ENCODE data around the gene NR1H2.
"Not testable (repeated sequence)": the region's sequence is repeated elsewhere in the genome, so short reads cannot be mapped to it uniquely, and the experiment has no call there.

Gene NR1H2

GRCh38 chr19:50384685-50385535, 8.7 kb downstream of the NR1H2 start:
- no peak for TF ChIP-seq CTCF (IDR thresholded peaks at IDR 0.05; ENCODE audit: insufficient read depth, low read depth, low read length, missing control alignments)
- DNase-seq (ENCODE audit: low read depth): no peak
- H3K4me3 ChIP-seq (ENCODE audit: low read depth, low read length): peak overlapping the region; percentile 86

- no peak for DNase-seq (ENCODE audit: low read depth)
- TF ChIP-seq CTCF (IDR thresholded peaks at IDR 0.05; ENCODE audit: insufficient read depth, low read depth, low read length, missing control alignments): no peak
These were observed 11.1 kb downstream of the NR1H2 start for GRCh38 chr19:50387176-50387867.

GRCh38 chr19:50387868-50388245, 11.6 kb downstream of the NR1H2 start:
- DNase-seq (ENCODE audit: low read depth): no peak
- H3K4me3 ChIP-seq (ENCODE audit: low read depth, low read length): no peak overlapping the region
- no peak for TF ChIP-seq CTCF (IDR thresholded peaks at IDR 0.05; ENCODE audit: insufficient read depth, low read depth, low read length, missing control alignments)

More at GRCh38 chr19:50387176-50387867, 11.1 kb downstream of the NR1H2 start:
- no peak overlapping the region for H3K4me3 ChIP-seq (ENCODE audit: low read depth, low read length)

GRCh38 chr19:50390295-50390694, 14.0 kb downstream of the NR1H2 start:
- not testable (repeated sequence) for DNase-seq (ENCODE audit: low read depth); H3K4me3 ChIP-seq (ENCODE audit: low read depth, low read length)

GRCh38 chr19:50390952-50391351, 14.7 kb downstream of the NR1H2 start:
- not testable (repeated sequence) for DNase-seq (ENCODE audit: low read depth); H3K4me3 ChIP-seq (ENCODE audit: low read depth, low read length)

- DNase-seq (ENCODE audit: low read depth): no peak
- no peak for TF ChIP-seq CTCF (IDR thresholded peaks at IDR 0.05; ENCODE audit: insufficient read depth, low read depth, low read length, missing control alignments)
- no peak overlapping the region for H3K4me3 ChIP-seq (ENCODE audit: low read depth, low read length)
These were observed 16.5 kb downstream of the NR1H2 start for GRCh38 chr19:50392759-50393158.

GRCh38 chr19:50393589-50393988, 17.3 kb downstream of the NR1H2 start:
- TF ChIP-seq CTCF (IDR thresholded peaks at IDR 0.05; ENCODE audit: insufficient read depth, low read depth, low read length, missing control alignments): no peak
- no peak for DNase-seq (ENCODE audit: low read depth)
- H3K4me3 ChIP-seq (ENCODE audit: low read depth, low read length): no peak overlapping the region

GRCh38 chr19:50394017-50394416, 17.8 kb downstream of the NR1H2 start:
- TF ChIP-seq CTCF (IDR thresholded peaks at IDR 0.05; ENCODE audit: insufficient read depth, low read depth, low read length, missing control alignments): no peak
- no peak overlapping the region for H3K4me3 ChIP-seq (ENCODE audit: low read depth, low read length)
- DNase-seq (ENCODE audit: low read depth): no peak

Measured in GM12865 (cell line).